A172 (cell line): Measurements from ENCODE around the gene PICK1. TPM values are rescaled to one million over a fixed set of nuclear protein-coding genes. Genes with fewer than 3 reads are reported as not detected.
A peak's percentile ranks its signal among the peaks of the same experiment; 100 is the strongest.

Source experiments
- DNase-seq: peaks from one replicate; pipeline ENCODE4 v3.0.0-alpha.2; 2015; ENCODE audit warnings: low spot score
- total RNA-seq: library from RNA; depleted of rRNA; stranded (reverse); fragments of >200 nt; shearing (Covaris generic); gene quantifications from 2 replicates; pipeline ENCODE4 v1.2.3, GENCODE V29; 2014

The PICK1 gene
- total RNA-seq, 1 experiment from 2014 or later = 6.5 TPM

GRCh38 chr22:38087855-38088254, 30.7 kb downstream of the PICK1 start:
- DNase-seq = no peak

GRCh38 chr22:38088629-38089473, 31.6 kb downstream of the PICK1 start:
- DNase-seq = no peak

DNA sequence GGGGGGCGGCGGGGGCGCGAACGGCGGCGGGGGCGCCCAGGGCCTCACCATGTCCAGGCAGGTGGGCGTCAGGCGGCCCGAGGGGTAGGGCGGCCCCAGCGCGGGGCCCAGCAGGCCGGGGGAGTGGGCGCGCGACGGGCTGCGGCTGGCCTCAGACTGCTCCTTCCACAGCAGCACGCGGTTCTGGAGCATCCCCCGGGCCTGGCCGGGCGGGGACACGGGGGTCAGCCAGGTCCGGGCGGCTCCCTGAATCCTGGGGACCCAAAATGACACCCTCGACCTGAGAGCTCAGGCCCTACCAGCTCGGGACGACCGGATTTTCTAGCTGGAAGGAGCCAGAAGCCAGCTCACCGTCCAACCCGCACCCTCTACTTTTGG, 32.3 kb downstream of the PICK1 start:
- DNase-seq = no peak

- no peak for DNase-seq
These were observed 39.9 kb downstream of the PICK1 start for GRCh38 chr22:38097058-38097457.

DNA sequence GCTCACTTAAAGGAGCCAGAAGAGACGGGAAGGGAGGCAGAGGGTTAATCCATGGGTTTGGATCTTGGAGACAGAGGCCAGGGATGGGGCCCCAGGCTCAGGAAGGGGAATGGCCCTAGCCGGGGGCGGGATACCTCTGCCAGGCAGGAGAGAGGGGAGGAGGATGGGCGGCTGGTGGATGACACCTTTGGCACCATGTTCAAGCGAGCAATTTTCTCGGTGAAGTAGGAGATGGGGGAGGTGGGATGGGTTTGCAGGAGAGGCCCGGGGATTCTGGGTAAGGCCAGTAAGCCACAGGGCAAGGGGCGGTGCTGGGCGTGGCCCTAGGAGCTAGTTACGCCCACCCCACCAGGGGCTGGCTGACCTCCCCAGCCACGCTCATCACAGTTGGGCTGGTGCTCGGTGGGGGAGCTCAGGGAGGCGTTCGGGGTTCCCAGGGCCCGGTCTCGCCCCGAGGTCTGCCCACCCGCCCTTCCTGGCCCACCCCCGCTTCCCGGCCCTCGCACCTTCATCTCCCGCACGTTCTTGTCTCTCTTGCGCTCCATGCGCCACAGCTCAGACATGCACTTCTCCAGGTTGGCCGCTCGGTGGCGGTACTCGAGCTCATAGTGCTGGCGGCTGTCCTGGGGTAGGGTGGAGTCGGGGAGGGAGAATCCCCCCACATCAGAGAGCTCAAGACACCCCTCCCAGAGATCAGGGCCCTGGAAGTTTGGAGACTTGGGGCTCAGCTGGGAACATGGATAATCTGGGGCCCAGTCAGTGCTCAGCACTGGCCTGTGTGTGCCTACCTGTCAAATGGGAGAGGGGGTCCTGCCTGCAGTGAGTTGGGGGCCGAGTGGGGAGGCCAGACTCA, 40.6 kb downstream of the PICK1 start:
- DNase-seq = no peak

DNA sequence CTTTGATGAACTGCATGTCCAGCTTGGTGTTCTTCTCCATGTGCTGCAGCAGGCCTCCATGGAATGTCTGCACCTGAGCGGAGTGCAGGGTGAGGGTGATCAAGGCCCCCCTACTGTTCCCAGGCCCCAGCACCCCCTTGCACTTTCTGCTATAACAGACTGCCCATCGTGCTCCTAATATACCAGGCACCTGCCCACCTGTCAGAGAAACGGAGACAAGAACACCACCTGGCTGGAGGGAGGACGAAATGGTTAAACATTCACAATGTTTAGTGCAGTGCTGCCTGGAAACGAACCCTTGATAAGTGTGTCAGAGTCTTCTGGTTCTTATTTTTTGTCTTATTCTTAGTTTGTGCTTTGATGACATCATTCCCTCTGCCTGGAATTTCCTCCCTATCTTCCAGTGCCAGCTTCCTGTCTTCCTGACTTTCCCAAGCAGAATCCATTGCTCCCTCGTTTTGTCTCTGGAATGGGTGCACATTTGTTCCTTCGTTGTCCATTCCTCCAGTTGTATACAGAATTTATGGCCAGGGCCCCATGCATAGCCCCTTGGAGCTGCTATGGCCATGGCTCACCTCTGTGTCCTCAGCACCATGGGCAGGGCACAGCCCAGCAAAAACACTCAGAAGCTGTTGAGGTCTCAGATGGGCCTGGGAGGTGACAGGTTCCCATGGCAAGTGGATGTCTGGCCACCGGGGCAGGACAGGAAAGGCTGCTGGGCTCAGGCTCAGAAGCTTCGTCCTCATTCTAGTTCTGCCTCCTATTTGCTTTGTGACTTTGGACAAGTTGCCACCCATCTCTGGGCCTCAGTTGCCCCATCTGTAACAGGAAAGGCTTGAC, 41.4 kb downstream of the PICK1 start:
- peak; percentile 15 for DNase-seq

- DNase-seq = no peak
These were observed 46.4 kb downstream of the PICK1 start for GRCh38 chr22:38103641-38104040.

DNA sequence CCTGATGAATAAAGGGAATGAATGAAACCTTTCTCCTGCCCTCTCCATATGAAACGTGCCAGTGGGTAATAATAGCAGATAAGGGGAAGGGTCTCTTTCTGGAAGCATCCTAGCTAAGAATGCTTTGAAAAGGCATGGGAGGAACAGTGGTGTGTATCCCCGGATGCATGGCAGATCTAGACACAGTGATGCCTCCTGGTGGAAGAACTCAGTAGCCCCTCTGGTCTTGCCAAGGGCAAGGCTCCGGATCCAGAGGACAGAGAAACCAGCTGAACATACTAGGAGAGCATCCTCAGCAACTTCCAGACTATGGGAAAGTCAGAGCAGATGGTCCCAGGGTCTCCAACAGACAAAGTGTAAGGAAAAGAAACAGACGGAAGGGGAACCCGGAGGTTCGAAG, 46.9 kb downstream of the PICK1 start:
- no peak for DNase-seq

GRCh38 chr22:38106814-38107578, 49.8 kb downstream of the PICK1 start:
- no peak for DNase-seq

DNA sequence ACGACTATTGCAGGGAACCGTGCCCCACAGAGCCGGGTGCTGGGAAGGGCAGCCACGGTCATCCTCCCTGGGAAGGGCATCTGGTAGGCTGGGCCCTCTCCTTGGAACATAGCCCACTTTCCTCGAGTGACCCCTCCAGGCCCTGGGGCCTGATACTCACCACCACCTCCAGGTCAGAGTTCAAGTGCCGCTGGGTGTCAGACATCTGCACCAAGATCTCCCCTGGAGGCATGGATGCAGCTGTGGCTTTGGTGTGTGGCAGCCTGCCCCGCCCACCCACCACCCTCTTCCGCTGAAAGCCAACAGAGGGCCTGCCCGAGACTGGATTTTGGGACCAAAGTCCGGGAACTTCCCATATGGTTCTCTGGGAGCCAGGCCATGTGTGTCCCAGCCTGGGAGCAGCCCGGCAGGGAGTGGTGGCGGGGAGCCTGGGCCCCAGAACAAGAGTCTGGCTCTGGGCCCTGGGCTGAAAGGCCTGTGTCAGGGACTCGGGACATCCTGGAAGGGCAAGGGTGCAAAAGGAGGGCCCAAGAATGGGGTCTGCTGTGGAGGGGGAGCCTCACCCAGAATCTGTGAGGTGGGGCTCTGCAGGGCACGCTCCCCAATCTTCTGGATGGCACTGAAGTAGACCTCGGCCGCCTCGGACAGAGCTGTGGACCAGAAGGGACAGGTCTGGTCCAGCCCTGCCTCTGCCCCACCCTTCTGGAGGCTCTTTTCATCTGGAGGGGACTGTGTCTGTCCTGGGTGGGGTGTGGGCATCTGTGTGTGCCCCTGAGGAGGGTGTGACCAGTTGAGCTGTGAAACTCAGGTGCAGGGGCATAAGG, 50.7 kb downstream of the PICK1 start:
- DNase-seq = no peak

DNA sequence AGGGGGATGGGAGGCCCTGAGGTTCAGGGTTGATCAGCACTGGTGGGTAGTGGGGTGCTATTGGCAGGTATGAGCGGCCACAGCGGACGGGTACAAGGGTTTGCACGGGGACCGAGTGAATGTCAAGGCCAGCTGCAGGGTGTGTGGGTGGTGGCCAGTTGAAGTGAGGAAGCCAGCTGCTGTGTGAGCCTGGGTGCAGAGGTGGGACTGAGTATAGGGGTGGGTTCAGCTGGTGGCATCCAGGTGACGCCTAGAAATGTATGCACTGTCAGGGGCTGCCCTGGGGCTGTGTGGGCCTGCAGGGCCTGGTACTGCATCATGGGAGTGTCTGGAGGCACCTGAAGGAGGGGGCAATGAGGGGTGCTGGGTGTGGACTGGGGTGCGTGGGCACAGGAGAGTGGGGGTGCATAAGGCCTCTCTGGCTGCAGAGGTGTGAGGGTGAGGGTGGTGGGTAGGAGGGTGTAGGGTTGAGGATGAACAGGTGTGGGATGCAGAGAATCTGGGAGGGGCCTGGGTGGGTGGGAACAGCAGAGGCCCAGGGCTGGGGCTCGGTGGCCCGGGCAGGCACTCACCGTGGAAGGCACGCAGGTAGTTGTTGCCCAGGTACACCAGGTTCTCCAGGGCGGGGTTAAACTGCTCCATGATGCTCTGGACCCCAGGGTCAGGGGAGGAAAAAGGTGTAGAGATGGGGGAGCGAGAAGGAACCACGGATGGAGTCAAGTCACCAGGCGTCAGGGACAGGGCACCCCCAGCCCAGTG, 51.5 kb downstream of the PICK1 start:
- DNase-seq = no peak

GRCh38 chr22:38109371-38110001, 52.3 kb downstream of the PICK1 start:
- DNase-seq = no peak

DNA sequence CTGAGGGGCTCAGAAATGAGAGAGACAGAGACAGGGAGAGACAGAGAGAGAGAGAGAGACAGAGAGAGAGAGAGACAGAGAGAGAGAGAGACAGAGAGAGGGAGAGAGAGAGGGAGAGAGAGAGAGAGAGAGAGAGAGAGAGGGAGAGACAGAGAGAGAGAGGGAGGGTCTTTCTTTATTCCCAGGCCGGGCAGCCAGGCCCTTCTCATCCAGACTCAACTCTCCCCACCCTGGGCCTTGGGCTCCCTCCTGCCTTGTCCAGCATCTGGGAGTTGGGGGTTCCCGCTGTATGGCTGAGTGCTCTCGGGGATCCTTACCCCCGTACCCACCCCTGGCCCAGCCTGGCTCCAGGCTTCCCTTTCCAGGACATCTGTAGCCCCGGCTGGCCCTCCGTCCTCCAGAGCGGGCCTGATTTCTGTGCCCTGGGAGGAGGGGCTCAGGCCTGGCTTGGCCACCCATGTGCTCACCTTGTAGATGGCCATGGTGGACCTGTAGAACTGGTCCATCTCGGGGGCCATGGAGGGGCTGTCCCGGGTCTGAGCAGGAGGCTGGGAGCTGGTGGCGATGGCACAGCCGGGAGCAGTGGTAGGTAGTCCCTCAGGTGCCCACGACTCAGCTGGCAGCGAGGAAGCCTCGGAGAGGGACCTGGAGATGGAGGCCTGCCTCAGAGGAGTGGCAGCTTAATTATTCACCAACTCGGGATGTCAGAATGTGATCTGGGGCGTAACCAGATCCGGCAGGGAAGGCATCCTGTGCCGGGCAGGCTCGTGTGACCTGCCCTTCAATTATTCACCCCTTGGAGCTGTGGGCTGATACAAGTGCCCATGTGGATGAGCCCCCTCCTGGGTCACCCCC, 53.0 kb downstream of the PICK1 start, which contains the start of gene BAIAP2L2:
BAIAP2L2 (minus strand) TSS at position 677 of the 855 bp plus-strand sequence; CDS start at position 518, 159 bp downstream.
- no peak for DNase-seq

DNA sequence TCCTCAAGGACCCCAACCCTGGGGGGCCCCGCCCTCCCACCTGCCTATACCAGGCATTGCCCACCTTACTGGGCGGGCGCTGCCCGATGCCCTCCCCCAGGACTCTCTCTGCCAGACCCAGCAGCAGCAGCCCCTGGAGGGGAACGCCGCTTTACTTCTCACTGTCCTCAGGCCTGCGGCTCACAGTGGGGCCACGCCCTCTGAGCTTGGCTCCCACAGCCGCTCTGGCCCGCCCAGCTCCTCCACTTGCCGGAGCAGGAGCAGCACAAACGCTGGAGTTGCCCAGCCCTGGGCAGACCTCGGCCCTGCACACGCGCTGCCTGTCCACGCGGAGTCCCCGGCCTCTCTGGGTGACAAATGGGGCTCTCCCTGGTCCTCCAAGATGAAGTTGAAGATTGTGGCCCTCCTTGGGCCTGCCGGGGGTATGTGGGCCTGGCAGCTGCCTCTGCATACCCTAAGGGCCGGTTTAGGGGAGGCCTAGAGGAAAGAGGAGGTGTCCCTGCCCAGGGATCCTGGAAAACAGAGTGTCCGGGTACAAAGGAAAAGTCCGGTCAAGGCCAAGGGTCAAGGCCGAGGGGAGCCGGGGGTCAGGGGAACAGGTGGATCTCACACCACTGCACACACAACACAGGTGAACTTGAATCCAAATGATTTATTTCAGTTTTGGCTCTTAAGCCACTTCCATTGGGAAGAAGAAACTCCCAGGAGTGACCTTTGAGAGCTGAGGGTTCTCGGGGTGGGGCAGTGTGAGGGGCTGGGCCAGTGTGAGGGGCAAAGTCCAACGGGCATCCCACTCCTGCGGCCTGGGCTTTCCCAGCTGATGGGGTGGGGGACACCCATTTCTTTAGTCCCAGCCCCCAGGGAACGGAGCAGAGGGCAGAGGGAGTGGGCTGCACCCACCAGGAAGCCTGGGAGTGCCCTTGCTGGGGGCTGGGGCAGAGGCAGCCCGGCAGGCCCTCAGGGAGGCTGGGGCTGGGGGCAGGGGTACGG, 54.0 kb downstream of the PICK1 start:
- no peak for DNase-seq

DNA sequence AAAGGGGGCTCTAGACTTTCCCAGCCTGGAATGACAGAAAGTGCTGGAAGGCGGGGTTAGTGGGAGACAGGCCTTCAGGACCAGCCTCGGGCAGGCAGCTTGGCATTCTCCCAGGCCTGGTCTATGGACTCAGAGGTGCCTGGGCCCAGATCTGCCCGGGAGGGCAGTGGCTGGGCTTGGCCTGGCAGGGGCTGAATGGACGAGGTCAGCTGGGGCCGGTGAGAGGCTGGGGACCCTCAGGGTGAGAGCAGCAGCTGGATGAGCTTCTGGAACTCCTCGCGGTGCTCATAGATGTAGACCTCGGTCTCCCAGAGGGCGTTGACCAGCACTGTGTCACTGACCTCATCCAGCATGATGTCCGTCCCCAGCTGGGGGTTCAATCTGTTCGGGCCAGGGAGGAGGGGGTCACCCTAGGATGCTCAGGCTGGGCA, 54.7 kb downstream of the PICK1 start:
- DNase-seq = no peak

DNA sequence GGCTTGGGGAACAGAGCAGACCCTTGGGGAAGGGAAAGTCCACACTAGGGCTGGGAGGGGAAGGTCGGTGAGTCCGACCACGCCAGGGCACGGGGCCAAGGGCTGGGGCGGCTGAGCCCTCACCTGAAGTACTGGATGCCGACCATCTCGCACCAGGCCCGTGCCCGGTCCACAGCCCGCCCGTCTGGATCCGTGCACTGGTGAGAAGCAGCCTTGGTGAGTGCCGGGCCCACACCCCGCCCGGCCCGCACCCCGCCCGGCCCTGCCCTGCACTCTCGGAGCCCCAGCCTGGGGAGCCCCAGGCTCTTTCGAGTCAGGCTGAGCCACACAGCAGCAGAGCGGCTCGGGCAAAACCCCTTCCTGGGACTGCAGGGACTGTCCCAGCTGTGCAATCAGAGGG, 55.2 kb downstream of the PICK1 start:
- DNase-seq = no peak
